GM08714 (cell line): ENCODE data around the gene ATL1.

Experiments
- H3K4me3 ChIP-seq: fragments of 200-500 bp; sonication (Bioruptor generic); 2 replicates; pipeline ENCODE4 v1.5.1; 2014; ENCODE audit warnings: mild to moderate bottlenecking, low read length, inconsistent platforms
- ZNF274 ChIP-seq: IDR thresholded peaks from 2 replicates; pipeline ENCODE4 v1.6.1; 2012; ENCODE audit warnings: mild to moderate bottlenecking, low read depth, low read length

The ATL1 gene

GRCh38 chr14:50669441-50669986 is 109.6 kb downstream of the ATL1 start:
- TF ChIP-seq ZNF274, result no peak
- no peak overlapping the region for H3K4me3 ChIP-seq

- no peak for TF ChIP-seq ZNF274
- H3K4me3 ChIP-seq, result no peak overlapping the region
Measured at GRCh38 chr14:50670196-50670865, 110.4 kb downstream of the ATL1 start.

GRCh38 chr14:50670866-50671256 is 110.9 kb downstream of the ATL1 start:
- H3K4me3 ChIP-seq, result no peak overlapping the region
- no peak for TF ChIP-seq ZNF274

GRCh38 chr14:50675597-50675996 is 115.7 kb downstream of the ATL1 start:
- TF ChIP-seq ZNF274, result no peak
- no peak overlapping the region for H3K4me3 ChIP-seq

GRCh38 chr14:50676814-50677516 is 117.0 kb downstream of the ATL1 start:
- no peak overlapping the region; the same call in 1 of the 2 replicates for H3K4me3 ChIP-seq
- no peak for TF ChIP-seq ZNF274

DNA sequence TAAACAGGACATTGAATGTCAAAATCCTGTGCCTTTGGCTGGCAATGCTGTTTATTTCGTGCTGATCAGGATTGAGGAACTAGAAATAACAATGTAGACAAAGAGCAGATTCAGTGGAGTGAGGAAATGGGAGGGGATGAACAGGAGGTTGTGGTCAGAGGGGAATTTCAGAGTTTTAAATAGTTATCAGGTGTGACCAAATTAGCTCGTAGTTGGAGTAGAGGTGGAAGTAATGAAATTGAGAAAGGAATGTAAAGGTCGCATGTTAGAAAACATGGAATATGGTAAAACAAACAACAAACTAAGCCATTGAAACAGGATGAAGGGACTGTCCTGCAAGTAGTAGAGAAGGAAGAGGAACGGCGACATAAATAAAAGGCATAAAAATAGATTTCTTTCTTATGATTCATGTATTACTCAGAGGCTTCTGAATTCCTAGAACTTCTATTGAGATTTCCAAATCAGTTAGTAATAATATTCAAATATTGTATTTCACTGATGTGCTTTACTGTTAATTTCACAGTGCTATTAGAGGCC is 117.7 kb downstream of the ATL1 start:
- TF ChIP-seq ZNF274, result no peak
- no peak overlapping the region; the same call in 1 of the 2 replicates for H3K4me3 ChIP-seq

DNA sequence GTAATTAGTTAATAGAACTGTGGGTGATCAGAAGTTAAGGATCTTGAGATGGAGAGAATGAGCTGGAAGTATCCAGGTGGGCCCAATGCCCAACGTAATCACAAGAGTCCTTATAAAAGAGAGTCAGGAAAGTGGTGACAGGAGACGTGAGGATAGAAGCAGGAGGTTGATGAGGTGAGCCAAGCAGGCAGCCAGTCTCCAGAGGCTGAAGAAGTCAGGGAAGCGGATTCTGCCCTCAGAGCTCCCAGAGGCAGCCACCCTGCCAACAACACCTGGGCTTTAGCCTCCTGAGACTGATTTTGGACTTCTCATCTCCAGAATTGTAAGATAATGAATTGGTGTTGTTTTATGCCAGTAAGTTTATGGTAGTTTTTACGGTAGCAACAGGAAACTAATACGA is 118.2 kb downstream of the ATL1 start:
- no peak overlapping the region for H3K4me3 ChIP-seq
- no peak for TF ChIP-seq ZNF274

DNA sequence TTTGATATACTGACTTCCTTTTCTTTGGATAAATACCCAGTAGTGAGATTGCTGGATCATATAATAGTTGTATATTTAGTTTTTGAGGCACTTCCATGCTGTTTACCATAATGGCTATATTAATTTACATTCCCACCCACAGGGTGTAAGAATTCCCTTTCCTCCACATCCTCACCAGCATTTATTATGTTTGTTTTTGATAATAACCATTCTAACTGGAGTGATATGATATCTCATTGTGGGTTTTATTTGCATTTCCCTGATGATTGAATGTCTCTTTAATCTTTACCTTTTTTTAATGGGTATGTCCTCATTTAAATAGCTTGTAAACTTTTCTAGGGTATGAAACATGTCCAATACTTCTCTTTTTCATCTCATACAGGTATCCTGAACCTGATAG is 119.7 kb downstream of the ATL1 start:
- TF ChIP-seq ZNF274, result no peak
- H3K4me3 ChIP-seq, result no peak overlapping the region
